Measurements from ENCODE around the gene CTPS1.

Gene CTPS1

GRCh38 chr1:41048540-41048939 is 69.0 kb downstream of the CTPS1 start:
- H3K27ac ChIP-seq = peak overlapping the region; percentile 97
- no peak for TF ChIP-seq CTCF (conservative IDR thresholded peaks at IDR 0.05)

GRCh38 chr1:41051022-41051421 is 71.5 kb downstream of the CTPS1 start:
- TF ChIP-seq CTCF (conservative IDR thresholded peaks at IDR 0.05) = no peak
- H3K27ac ChIP-seq = no peak overlapping the region

- H3K27ac ChIP-seq = no peak overlapping the region
Observed at GRCh38 chr1:41053316-41053715, 73.8 kb downstream of the CTPS1 start.

GRCh38 chr1:41056907-41057306 is 77.4 kb downstream of the CTPS1 start:
- H3K27ac ChIP-seq = no peak overlapping the region
- no peak for TF ChIP-seq CTCF (conservative IDR thresholded peaks at IDR 0.05)

More at GRCh38 chr1:41053316-41053715, 73.8 kb downstream of the CTPS1 start:
- TF ChIP-seq CTCF (conservative IDR thresholded peaks at IDR 0.05) = no peak
